D721Med (cell line): Measurements from ENCODE around the gene LRATD1.

ENCODE experiments used
- DNase-seq: peaks from one replicate; pipeline ENCODE4 v3.0.0; 2011; ENCODE audit warnings: low spot score; ENCODE audit not compliant: insufficient read length
- FAIRE-seq: peaks from 2 replicates; lab custom pipeline; 2011; peaks lifted over from hg19 to GRCh38; lab: Jason Lieb, UNC
- TF ChIP-seq, protein P1 (sequence below): IDR thresholded peaks from 2 replicates; pipeline ENCODE4 v1.5.1; 2012; ENCODE audit warnings: mild to moderate bottlenecking, control low read depth; ENCODE audit not compliant: insufficient read depth; ENCODE audit errors: missing control alignments

LRATD1 gene

DNA sequence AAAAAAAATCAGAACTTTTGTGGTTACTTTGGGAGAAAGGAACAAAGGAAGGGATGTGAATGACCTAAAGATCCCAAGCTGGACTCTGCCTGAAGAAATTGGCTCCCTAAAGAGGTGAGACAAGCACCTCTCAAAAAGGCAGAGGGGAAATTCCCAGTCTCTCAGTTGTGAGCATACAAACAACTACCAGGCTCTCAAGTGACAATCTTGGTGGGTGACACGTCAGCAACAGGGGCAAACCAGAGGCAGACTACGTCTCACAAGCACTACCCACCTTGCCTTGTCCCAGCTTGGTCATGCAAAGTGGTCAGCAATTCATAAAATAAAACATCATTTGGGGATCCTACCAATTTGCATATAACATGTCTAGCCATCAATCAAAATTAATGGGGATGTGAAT is 24.3 kb upstream of the LRATD1 start:
- no peak for DNase-seq
- FAIRE-seq: no peak
- TF ChIP-seq, protein P1, sequence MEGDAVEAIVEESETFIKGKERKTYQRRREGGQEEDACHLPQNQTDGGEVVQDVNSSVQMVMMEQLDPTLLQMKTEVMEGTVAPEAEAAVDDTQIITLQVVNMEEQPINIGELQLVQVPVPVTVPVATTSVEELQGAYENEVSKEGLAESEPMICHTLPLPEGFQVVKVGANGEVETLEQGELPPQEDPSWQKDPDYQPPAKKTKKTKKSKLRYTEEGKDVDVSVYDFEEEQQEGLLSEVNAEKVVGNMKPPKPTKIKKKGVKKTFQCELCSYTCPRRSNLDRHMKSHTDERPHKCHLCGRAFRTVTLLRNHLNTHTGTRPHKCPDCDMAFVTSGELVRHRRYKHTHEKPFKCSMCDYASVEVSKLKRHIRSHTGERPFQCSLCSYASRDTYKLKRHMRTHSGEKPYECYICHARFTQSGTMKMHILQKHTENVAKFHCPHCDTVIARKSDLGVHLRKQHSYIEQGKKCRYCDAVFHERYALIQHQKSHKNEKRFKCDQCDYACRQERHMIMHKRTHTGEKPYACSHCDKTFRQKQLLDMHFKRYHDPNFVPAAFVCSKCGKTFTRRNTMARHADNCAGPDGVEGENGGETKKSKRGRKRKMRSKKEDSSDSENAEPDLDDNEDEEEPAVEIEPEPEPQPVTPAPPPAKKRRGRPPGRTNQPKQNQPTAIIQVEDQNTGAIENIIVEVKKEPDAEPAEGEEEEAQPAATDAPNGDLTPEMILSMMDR: no peak

DNA sequence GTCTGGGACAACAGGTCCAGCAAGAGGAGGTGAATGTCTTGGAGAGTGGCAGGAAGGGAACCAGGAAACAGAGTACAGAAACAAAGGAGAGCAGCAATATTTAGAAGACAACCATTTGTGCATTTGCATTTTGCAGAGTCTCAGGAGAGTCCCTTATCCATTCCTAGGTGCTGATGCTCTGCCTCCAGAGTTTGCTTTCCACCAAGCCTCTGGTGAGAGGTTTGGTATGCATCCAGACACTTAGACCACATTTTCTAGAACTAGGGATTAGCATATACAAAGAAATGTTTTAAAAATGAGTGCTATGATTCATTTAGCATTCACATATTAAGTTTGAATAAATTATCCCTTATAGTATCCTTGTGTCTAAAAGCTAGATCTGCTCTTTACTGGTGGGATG is 18.5 kb upstream of the LRATD1 start:
- FAIRE-seq (no peak), DNase-seq (no peak)
- TF ChIP-seq, protein P1: no peak

DNA sequence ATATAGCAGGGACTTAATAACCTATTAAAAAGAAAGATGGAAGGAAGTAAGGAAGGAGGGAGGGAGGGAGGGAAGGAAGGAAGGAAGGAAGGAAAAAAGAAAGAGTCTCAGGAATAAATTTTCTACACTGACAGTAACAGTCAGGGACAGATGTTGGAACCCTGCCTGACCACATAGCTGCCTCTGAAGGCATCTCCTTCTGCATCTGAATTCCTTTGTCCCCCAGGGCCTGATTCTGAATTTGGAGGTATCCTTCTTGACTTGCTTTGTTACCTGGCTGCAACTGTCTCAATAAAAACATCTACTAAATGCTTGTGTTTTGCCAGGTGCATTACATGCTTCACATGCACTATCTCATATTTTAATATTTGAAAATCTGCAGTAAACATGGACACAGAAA is 17.4 kb upstream of the LRATD1 start:
- no peak for FAIRE-seq
- no peak for DNase-seq
- TF ChIP-seq, protein P1: no peak

DNA sequence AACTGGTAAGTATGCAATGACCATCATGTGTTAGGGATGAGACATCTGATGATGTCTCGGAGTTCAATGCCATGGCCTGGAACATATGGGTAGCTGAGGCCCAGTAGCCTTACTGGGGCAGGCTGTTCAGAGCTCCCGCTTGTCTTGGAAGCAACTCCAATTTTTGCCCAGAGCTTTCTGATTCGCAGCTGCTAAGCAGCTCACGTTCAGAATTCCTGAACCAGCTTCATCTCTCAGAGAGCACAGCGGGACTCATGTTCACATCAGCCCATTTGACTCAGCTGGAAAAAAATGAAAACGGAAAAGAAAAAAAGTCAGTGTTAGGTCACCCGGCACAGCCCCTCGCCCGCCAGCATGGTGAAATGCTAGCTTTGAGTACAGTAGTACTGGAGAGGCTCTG is 16.8 kb upstream of the LRATD1 start:
- DNase-seq: no peak
- TF ChIP-seq, protein P1: no peak
- no peak for FAIRE-seq

DNA sequence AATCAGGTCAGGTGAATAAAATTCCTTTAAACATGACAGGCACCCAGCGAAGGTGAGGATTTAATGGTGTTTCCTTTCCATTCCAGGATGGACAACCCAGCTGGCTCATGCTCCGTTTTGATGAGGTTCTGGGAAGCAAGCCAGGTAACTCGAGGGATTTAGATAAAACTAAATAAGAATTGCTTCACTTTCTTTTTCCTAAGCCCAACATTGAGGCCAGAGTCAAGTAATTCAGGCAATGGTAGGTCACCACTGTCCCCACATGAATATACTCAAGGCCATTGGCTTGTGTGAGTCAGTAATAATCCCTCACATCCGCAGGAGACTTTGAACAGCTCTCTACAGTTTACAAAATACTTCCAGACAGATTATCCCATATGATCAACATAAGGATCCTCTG is 16.2 kb upstream of the LRATD1 start:
- DNase-seq (no peak), FAIRE-seq (no peak)
- TF ChIP-seq, protein P1: no peak

DNA sequence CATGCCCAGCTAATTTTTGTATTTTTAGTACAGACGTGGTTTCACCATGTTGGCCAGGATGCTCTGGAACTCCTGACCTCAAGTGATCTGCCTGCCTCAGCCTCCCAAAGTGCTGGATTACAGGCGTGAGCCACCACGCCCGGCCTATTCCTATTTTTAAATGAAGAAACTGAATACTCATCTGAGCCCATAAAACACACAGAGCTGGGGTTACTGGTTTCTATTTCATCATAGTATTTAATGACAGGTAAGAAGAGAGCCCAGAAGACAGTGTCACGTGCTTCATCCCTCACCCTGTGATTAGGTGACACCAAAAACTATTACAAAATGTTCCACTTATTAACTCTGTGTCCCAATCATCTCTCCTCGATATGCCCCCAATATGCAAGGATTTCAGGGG is 15.6 kb upstream of the LRATD1 start:
- DNase-seq (no peak), FAIRE-seq (no peak)
- TF ChIP-seq, protein P1: no peak

DNA sequence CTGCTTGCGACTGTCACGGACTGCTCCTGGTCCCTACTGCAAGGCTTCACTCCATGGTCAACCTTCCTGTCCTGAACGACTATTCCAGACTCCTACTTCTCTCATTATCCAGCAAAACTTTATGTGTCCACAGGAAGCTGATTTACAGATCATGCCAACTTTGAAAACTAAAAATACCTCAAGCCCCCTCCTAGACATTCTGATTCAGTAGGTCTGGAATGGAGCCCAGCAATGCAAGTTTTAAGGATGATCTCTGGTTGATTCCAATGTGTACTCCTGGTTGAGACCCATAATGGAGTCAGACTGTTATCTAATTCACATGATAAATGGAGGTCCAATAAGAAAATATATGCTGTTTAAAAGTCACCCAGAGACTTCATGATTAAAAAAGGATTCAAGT is 13.1 kb upstream of the LRATD1 start:
- FAIRE-seq: no peak
- DNase-seq: no peak
- TF ChIP-seq, protein P1: no peak
